Measurements from ENCODE around the gene DRAXIN. TPM values are rescaled to one million over a fixed set of nuclear protein-coding genes. Genes with fewer than 3 reads are reported as not detected.

DRAXIN gene
- total and polyA plus RNA-seq, 3 experiments from 2014 or later: 0.09 to 0.12 (median 0.11) TPM

DNA sequence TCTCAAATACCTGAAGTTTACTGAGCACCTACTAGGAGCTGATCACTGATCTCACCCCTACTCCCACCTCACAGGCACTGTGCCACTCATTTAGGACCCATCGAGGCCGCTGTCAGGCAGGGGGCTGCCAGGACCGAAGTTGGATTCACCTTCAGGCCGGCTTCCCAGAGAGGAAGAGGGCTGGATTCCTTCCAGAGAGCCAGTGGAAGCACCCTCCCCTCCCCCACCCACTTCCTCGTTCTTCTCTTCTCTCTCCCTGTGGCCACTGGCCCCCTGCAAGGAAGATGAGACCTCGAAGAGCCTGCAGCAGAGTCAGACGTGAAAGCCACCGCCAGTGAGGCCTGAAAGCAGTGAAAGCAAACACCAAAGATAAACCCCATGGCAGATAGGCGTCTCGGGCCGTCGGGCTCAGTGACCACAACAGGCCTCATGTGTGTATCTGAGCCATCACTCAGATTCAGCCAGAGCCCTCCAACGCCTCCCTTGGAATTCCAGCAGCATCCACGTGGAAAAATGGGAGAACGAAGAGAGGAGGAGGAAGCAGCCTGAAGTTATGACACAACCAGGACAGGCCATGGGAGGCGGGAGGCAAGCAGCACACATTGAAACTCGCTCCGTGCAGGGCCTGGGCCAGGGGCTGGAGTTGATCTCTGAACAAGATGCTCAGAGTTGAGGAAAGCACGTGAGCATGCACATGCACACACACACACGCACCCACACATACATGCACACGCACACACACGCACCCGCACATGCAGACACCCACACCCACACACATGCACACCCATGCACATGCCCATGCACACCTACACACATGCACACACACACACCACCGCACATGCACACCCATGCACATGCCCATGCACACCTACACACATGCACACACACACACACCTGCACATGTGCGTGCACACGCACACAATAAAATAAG is 38.3 kb downstream of the DRAXIN start:
- H3K9me3 ChIP-seq (ENCODE audit: low read length): no peaks in the 10 kb centered on the region
- peak overlapping the region; percentile 46 to 93 (median 86) for H3K27ac Mint-ChIP-seq
- peak overlapping the region; percentile 33 for H3K27ac ChIP-seq (ENCODE audit: low read depth, low read length)
- peak in 1 of 5 donors; percentile 17 for DNase-seq
- H3K36me3 ChIP-seq (ENCODE audit: insufficient read depth, low read length): no peaks in the 10 kb centered on the region
- H3K4me1 Mint-ChIP-seq: peaks cover 31 to 50% (median 31%) of the 10 kb centered on the region in 3 donors
- no peaks in the 10 kb centered on the region for H3K9me3 Mint-ChIP-seq
- no peaks in the 10 kb centered on the region for H3K36me3 Mint-ChIP-seq
- H3K4me1 ChIP-seq (ENCODE audit: insufficient read depth, low read length): peaks cover 50% of the 10 kb centered on the region
- no peaks in the 10 kb centered on the region for H3K27me3 ChIP-seq (ENCODE audit: insufficient read depth, low read length, poor library complexity, severe bottlenecking)
- CTCF ChIA-PET: interaction anchor here (0.9 to 1.8 kb wide), 5 partner anchors 10 to 488 kb away, joined by 3 to 7 read pairs (median 5); partner anchors contain the start of gene FBXO6
- POLR2A ChIA-PET: interaction anchor here (0.6 to 1.9 kb wide), 5 partner anchors 10 to 467 kb away, joined by 3 to 9 read pairs (median 3); partner anchors contain the start of gene MTOR
- peak overlapping the region; percentile 45 for H3K4me3 ChIP-seq (ENCODE audit: low read length)
- H3K27me3 Mint-ChIP-seq: no peaks in the 10 kb centered on the region
- H3K4me3 Mint-ChIP-seq: peak overlapping the region; percentile 63 to 94 (median 81)

DNA sequence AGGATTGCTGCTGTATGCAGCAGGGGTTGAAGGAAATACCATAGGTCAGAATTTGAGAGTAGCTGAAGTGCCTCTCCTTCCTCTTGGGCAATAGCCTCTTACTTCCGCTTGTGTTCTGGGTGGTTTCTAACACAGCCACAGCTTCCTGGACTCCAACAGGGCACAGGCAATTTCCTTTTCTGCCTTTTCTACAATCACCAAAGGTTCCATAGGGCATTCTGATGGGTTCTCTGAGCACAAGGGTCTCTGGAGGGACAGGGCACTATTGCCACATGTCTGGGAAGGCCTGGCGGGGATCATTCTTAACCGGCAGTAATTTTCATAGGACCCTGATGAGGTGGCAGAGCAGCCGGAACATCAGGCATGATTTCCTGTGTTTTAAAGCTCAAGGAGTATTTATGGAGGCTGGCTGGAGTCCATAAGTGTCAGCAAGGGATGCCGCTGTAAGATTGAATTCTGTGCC is 39.0 kb downstream of the DRAXIN start:
- POLR2A ChIA-PET: interaction anchor here (0.6 to 1.9 kb wide), 7 partner anchors 11 to 468 kb away, joined by 3 to 9 read pairs (median 3); partner anchors contain the start of genes FBXO6 and MTOR

DNA sequence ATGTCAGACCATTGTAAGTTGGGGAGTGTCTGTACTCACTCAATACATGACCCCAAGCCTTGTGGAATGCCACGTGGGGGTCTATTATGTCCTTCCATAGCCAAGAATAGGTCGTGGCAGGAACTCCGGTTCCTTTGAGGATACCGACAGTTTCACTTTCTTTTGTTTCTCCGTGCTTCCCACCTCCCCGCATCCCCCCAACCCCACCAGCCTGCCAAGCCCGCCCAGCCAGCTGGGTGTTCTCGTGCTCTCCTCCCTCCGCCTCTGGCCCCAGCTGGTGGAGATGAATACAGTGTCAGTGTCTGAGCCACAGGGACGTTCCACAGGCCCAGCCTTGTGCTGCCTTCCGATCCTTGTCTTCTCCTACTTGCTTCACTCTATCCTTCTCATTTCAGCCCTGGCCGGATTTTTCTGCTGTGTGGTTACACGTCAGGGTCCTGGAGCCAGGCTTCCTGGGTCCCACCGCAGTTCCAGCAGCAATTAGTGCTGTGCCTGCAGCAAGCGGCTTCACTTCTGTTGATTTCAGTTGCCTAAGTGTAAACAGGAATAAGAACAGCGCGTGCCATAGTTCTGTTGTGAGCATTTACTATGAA is 40.3 kb downstream of the DRAXIN start:
- H3K27ac Mint-ChIP-seq: peak overlapping the region in 6 of 8 donors; percentile 45 to 86 (median 72)
- Histone ChIP-seq H3K36me3 (ENCODE audit: insufficient read depth, low read length) (no peaks in the 10 kb centered on the region), H3K9me3 (ENCODE audit: low read length) (no peaks in the 10 kb centered on the region), H3K27me3 (ENCODE audit: insufficient read depth, low read length, poor library complexity, severe bottlenecking) (no peaks in the 10 kb centered on the region), H3K4me3 (ENCODE audit: low read length) (peak overlapping the region; percentile 37), H3K4me1 (ENCODE audit: insufficient read depth, low read length) (peaks cover 51% of the 10 kb centered on the region), H3K27ac (ENCODE audit: low read depth, low read length) (no peak overlapping the region)
- ChIA-PET CTCF (interaction anchor here (1.0 to 1.8 kb wide), 4 partner anchors 8 to 81 kb away, joined by 3 to 7 read pairs (median 4); partner anchors contain the start of gene FBXO6), POLR2A (interaction anchor here (0.7 to 1.5 kb wide), 2 partner anchors 67 to 593 kb away, joined by 3 to 8 read pairs; partner anchors contain the start of gene FBXO6)
- peak in 1 of 5 donors; percentile 38 for DNase-seq
- H3K4me1 Mint-ChIP-seq: peaks cover 36 to 56% (median 37%) of the 10 kb centered on the region in 3 donors
- H3K4me3 Mint-ChIP-seq: peak overlapping the region; percentile 48 to 87 (median 81)
- peaks cover 0 to 3% (median 0%) of the 10 kb centered on the region in 3 donors for H3K36me3 Mint-ChIP-seq
- H3K27me3 Mint-ChIP-seq: no peaks in the 10 kb centered on the region
- no peaks in the 10 kb centered on the region for H3K9me3 Mint-ChIP-seq

More for the DNA sequence above, 39.0 kb downstream of the DRAXIN start:
- Mint-ChIP-seq H3K27ac (peak overlapping the region; percentile 46 to 93 (median 83)), H3K36me3 (no peaks in the 10 kb centered on the region), H3K27me3 (no peaks in the 10 kb centered on the region), H3K4me1 (peaks cover 34 to 49% (median 34%) of the 10 kb centered on the region in 3 donors), H3K4me3 (peak overlapping the region; percentile 63 to 94 (median 81)), H3K9me3 (no peaks in the 10 kb centered on the region)
- Histone ChIP-seq H3K9me3 (ENCODE audit: low read length) (no peaks in the 10 kb centered on the region), H3K4me1 (ENCODE audit: insufficient read depth, low read length) (peaks cover 51% of the 10 kb centered on the region), H3K27ac (ENCODE audit: low read depth, low read length) (no peak overlapping the region), H3K27me3 (ENCODE audit: insufficient read depth, low read length, poor library complexity, severe bottlenecking) (no peaks in the 10 kb centered on the region), H3K36me3 (ENCODE audit: insufficient read depth, low read length) (no peaks in the 10 kb centered on the region), H3K4me3 (ENCODE audit: low read length) (peak overlapping the region; percentile 45)
- CTCF ChIA-PET: interaction anchor here (0.9 to 1.8 kb wide), 6 partner anchors 10 to 488 kb away, joined by 3 to 7 read pairs (median 4); partner anchors contain the start of gene FBXO6
- DNase-seq: peak in 4 of 5 donors; percentile 34 to 66 (median 58)

DNA sequence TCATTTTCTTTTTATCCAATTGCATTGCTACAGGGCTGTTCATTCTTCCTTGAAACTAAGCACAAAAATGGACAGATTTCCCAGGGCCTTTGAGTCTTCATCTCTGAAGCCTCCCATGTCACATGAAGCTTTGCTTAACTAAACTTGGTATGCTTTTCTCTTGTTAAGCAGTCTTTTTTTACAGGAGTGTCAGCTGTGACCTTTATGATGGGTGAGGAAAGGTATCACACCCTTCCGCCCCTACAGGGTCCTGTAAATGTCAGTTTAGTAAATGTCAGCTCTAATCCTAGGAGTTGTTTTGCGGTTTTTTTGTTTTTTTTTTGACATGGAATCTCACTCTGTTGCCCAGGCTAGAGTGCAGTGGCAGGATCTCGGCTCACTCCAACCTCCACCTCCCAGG is 41.8 kb downstream of the DRAXIN start:
- Histone ChIP-seq H3K4me3 (ENCODE audit: low read length) (no peak overlapping the region), H3K27me3 (ENCODE audit: insufficient read depth, low read length, poor library complexity, severe bottlenecking) (no peaks in the 10 kb centered on the region), H3K27ac (ENCODE audit: low read depth, low read length) (no peak overlapping the region), H3K9me3 (ENCODE audit: low read length) (no peaks in the 10 kb centered on the region), H3K4me1 (ENCODE audit: insufficient read depth, low read length) (peaks cover 66% of the 10 kb centered on the region), H3K36me3 (ENCODE audit: insufficient read depth, low read length) (no peaks in the 10 kb centered on the region)
- ChIA-PET CTCF (no interaction called here), POLR2A (no interaction called here)
- no peak for DNase-seq
- Mint-ChIP-seq H3K27me3 (no peaks in the 10 kb centered on the region), H3K36me3 (peaks cover 0 to 3% (median 0%) of the 10 kb centered on the region in 3 donors), H3K4me3 (peak overlapping the region in 2 of 7 donors; percentile 39 to 48), H3K4me1 (peaks cover 49 to 70% (median 53%) of the 10 kb centered on the region in 3 donors), H3K27ac (no peak overlapping the region), H3K9me3 (no peaks in the 10 kb centered on the region)

DNA sequence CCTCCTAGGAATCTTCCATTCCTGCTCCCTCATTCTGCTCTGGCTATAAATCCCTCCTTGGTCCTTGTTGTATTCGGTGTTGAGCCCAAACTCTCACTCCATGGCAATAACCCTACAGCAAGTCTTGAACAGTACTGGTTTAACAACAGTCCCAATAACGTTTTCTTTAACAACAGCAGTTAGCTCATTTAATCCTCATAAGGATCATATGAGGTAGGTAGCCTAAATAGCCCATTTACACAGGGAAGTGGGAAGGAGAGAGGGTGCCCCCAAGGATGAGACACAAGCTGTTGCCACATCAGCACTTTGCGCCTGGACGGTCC is 44.0 kb downstream of the DRAXIN start:
- H3K4me1 Mint-ChIP-seq: peaks cover 53 to 71% (median 58%) of the 10 kb centered on the region in 3 donors
- peak overlapping the region; percentile 34 to 97 (median 90) for H3K27ac Mint-ChIP-seq
- ChIA-PET CTCF (interaction anchor here (0.8 to 2.2 kb wide), 6 partner anchors 16 to 697 kb away, joined by 3 to 18 read pairs (median 4); partner anchors contain the start of gene FBXO6), POLR2A (interaction anchor here (0.6 to 2.3 kb wide), 5 partner anchors 16 to 1341 kb away, joined by 3 to 9 read pairs (median 7); partner anchors contain the start of gene DRAXIN)
- Histone ChIP-seq H3K36me3 (ENCODE audit: insufficient read depth, low read length) (no peaks in the 10 kb centered on the region), H3K27ac (ENCODE audit: low read depth, low read length) (peak overlapping the region; percentile 83), H3K4me3 (ENCODE audit: low read length) (no peak overlapping the region), H3K9me3 (ENCODE audit: low read length) (no peaks in the 10 kb centered on the region), H3K4me1 (ENCODE audit: insufficient read depth, low read length) (peaks cover 64% of the 10 kb centered on the region), H3K27me3 (ENCODE audit: insufficient read depth, low read length, poor library complexity, severe bottlenecking) (no peaks in the 10 kb centered on the region)
- H3K9me3 Mint-ChIP-seq: no peaks in the 10 kb centered on the region
- DNase-seq: no peak
- peak overlapping the region; percentile 90 to 99 (median 93) for H3K4me3 Mint-ChIP-seq
- peaks cover 0 to 3% (median 0%) of the 10 kb centered on the region in 3 donors for H3K36me3 Mint-ChIP-seq
- no peaks in the 10 kb centered on the region for H3K27me3 Mint-ChIP-seq

DNA sequence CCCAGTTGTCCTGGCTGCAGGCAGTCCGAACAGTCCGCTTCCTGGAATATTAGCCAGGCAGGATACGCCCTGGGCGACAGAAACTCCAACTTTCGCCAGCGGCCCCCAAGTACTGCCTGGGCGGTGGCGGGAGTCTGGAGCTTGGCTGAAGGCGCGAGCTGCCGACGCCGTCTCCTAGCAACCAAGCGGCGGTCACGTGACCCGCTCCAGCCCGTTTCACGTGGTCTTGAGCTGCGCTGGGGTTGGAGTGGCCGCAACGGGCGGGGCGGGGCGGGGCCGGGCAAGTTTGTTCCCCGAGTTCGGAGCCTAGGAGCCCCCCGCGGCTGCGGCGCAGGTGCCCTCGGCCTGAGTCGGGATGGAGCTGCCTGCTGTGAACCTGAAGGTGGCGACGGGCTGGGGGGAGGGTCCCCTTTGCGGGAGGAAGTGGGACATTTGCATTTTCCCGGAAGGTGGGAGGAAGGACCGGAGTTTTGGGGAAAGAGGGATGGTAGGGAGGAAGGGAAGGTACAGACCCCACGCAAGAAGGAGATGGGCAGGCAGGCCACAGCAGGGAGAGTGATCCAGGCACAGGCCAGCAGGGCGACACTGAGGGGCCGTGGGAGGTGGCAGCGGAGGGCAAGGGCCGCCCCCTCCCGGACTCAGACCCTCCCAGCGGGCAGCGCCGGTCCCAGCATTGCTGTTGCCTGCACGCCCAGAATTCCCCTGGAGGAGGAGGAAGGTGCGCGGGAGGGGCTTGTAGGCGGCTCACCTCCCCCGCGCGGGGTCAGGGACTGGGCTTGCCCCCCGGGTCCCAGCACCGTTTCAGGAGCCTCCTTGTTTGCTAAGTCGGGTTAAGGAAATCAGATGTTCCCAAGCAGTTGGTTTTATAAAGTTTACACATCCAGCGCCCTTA is 44.6 kb downstream of the DRAXIN start, which contains the start of gene AGTRAP:
AGTRAP (plus strand) TSS at position 283 of the 892 bp plus-strand sequence; CDS start at position 356, 73 bp downstream.
- ChIA-PET POLR2A (interaction anchor here (0.6 to 2.3 kb wide), 7 partner anchors 17 to 1341 kb away, joined by 3 to 9 read pairs (median 5); partner anchors contain the start of genes CLCN6, DRAXIN and MTHFR), CTCF (interaction anchor here (0.8 to 2.6 kb wide), 11 partner anchors 16 to 698 kb away, joined by 3 to 18 read pairs (median 4); partner anchors contain the start of genes CLCN6 and FBXO6)
- peak; percentile 73 to 90 (median 82) for DNase-seq
- Mint-ChIP-seq H3K4me1 (peaks cover 55 to 71% (median 59%) of the 10 kb centered on the region in 3 donors), H3K36me3 (peaks cover 0 to 3% (median 0%) of the 10 kb centered on the region in 3 donors), H3K27ac (peak within 1 kb of the TSS; percentile 68 to 97 (median 90)), H3K4me3 (peak within 1 kb of the TSS; percentile 90 to 99 (median 93)), H3K9me3 (no peaks in the 10 kb centered on the region), H3K27me3 (no peaks in the 10 kb centered on the region)
- Histone ChIP-seq H3K4me1 (ENCODE audit: insufficient read depth, low read length) (peaks cover 64% of the 10 kb centered on the region), H3K9me3 (ENCODE audit: low read length) (no peaks in the 10 kb centered on the region), H3K36me3 (ENCODE audit: insufficient read depth, low read length) (no peaks in the 10 kb centered on the region), H3K27me3 (ENCODE audit: insufficient read depth, low read length, poor library complexity, severe bottlenecking) (no peaks in the 10 kb centered on the region), H3K4me3 (ENCODE audit: low read length) (peak within 1 kb of the TSS; percentile 95), H3K27ac (ENCODE audit: low read depth, low read length) (peak within 1 kb of the TSS; percentile 83)

All from CD8-positive, alpha-beta memory T cell (primary cell).